Astrocyte of the cerebellum (primary cell): ENCODE data around the gene DEFB129.
"Not testable (repeated sequence)": the region's sequence is repeated elsewhere in the genome, so short reads cannot be mapped to it uniquely, and the experiment has no call there.

Experiments used
- DNase-seq: peaks from one replicate; pipeline ENCODE4 v3.0.0-alpha.2; 2011; ENCODE audit warnings: low read depth
- H3K4me3 ChIP-seq: 2 replicates; pipeline ENCODE4 v1.5.1; 2011; ENCODE audit warnings: mild to moderate bottlenecking, low read depth, low read length, moderate library complexity
- in situ Hi-C: cut with HindIII; loops from 2 replicates; pipeline ENCODE4 v1.10.0; 2017; ENCODE audit warnings: low sequenced_read_pairs
- TF ChIP-seq, protein P1 (sequence below): IDR thresholded peaks from 2 replicates; pipeline ENCODE4 v1.5.1; 2012; ENCODE audit warnings: low read length, low read depth, moderate library complexity, mild to moderate bottlenecking; ENCODE audit errors: missing control alignments

The DEFB129 gene

GRCh38 chr20:221258-221830, 5.7 kb upstream of the DEFB129 start:
- in situ Hi-C loops, result no loop called here
- no peak for DNase-seq
- no peak overlapping the region for H3K4me3 ChIP-seq
- TF ChIP-seq, protein P1, sequence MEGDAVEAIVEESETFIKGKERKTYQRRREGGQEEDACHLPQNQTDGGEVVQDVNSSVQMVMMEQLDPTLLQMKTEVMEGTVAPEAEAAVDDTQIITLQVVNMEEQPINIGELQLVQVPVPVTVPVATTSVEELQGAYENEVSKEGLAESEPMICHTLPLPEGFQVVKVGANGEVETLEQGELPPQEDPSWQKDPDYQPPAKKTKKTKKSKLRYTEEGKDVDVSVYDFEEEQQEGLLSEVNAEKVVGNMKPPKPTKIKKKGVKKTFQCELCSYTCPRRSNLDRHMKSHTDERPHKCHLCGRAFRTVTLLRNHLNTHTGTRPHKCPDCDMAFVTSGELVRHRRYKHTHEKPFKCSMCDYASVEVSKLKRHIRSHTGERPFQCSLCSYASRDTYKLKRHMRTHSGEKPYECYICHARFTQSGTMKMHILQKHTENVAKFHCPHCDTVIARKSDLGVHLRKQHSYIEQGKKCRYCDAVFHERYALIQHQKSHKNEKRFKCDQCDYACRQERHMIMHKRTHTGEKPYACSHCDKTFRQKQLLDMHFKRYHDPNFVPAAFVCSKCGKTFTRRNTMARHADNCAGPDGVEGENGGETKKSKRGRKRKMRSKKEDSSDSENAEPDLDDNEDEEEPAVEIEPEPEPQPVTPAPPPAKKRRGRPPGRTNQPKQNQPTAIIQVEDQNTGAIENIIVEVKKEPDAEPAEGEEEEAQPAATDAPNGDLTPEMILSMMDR, result no peak

DNA sequence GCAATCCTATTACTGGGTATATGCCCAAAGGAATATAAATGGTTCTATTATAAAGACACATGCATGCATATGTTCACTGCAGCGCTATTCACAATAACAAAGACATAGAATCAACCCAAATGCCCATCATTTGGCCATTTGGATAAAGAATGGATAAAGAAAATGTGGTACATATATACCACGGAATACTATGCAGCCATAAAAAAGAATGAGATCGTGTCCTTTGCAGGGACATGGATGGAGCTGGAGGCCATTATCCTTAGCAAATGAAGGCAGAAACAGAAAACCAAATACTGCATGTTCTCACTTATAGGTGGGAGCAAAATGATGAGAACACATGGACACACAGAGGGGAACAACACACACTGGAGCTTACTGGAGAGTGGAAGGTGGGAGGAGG, 1.2 kb upstream of the DEFB129 start:
- DNase-seq, H3K4me3 ChIP-seq, in situ Hi-C loops: not testable (repeated sequence)

GRCh38 chr20:227439-228105, 514 bp downstream of the DEFB129 start:
- no peak overlapping the region for H3K4me3 ChIP-seq
- no peak for DNase-seq
- TF ChIP-seq, protein P1, result no peak
- in situ Hi-C loops, result no loop called here

DNA sequence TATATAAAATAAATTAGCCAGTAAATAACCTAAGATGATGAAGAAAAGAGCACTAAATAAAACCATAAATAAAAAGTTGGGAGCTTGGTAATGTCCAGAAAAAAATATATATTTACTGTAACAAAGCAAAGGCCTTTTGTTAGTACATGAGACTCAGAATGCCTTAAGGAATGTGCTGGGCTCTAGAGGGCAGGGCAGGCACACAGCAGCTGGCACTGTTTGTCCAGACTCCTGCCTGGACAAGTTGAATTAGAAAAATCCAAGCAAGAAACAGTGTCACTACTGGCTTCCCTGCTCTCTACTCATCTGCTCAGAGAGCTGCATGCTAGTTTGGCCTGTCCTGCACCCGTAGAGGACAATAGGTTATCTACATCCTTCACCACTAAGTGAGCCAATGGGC, 8.8 kb downstream of the DEFB129 start:
- no peak for DNase-seq
- no peak overlapping the region for H3K4me3 ChIP-seq
- in situ Hi-C loops, result no loop called here
- TF ChIP-seq, protein P1, result no peak

DNA sequence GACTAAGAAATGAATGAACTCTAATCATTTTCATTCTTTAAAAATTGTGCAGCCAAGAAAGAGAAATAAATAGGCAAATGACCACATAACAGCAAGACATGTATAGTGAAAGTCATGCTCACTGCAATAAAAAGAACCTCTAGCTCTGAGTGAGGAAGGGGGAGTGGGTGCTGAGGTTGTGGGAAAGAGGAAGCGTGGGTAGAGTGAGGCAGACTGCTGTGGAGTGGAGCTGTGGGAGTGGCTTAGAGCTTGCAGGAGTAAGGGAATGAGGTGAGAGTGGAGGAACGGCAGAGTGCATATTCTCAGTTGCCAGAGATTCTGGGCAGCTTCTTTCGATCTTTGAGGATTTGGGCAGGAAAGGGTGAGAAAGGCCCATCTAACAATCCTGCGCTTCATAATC, 10.4 kb downstream of the DEFB129 start:
- in situ Hi-C loops, result no loop called here
- no peak overlapping the region for H3K4me3 ChIP-seq
- no peak for DNase-seq

GRCh38 chr20:237929-238328, 10.9 kb downstream of the DEFB129 start:
- in situ Hi-C loops, result no loop called here
- DNase-seq, result no peak
- no peak overlapping the region for H3K4me3 ChIP-seq
- TF ChIP-seq, protein P1, result no peak

More for the DNA sequence above, 10.4 kb downstream of the DEFB129 start:
- TF ChIP-seq, protein P1, result no peak

DNA sequence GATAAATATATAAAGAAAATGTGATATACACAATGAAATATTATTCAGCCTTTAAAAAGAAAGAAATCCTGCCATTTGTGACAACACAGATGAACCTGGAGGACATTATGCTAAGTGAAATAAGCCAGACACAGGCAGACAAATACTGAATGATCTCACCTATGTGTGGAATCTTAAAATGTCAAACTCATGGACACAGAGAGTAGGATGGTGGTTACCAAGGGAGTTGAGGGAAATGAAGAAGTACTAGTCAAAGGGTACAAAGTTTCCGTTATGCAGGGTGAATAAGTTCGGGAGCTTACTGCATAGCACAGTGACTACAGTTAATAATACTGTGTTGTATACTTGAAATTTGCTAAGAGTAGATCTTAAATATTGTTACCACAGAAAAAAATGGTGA, 15.8 kb downstream of the DEFB129 start:
- no peak for DNase-seq
- TF ChIP-seq, protein P1, result no peak
- in situ Hi-C loops, result no loop called here
- no peak overlapping the region for H3K4me3 ChIP-seq
